Transverse colon (tissue), 4 donors: ENCODE measurements around the gene CRYBG1. TPM values are rescaled to one million over a fixed set of nuclear protein-coding genes. Genes with fewer than 3 reads are reported as not detected.
A peak's percentile ranks its signal among the peaks of the same experiment; 100 is the strongest.

Experiments used
- DNase-seq: peaks from one replicate; pipeline ENCODE4 v3.0.0-alpha.2; 2019
- H3K27ac ChIP-seq, 4 donors: fragments of 200-600 bp; sonication (generic); 2 replicates each; pipeline ENCODE4 v1.5.1; 2016 to 2018; ENCODE audit warnings: inconsistent platforms in 4 of 4
- H3K27me3 ChIP-seq: fragments of 200-600 bp; sonication (generic); 2 replicates; pipeline ENCODE4 v1.5.1; 2017; ENCODE audit warnings: inconsistent platforms
- H3K36me3 ChIP-seq, 4 donors: fragments of 200-600 bp; sonication (generic); 2 replicates each; pipeline ENCODE4 v1.5.1; 2017 to 2019; ENCODE audit warnings: inconsistent platforms in 4 of 4
- H3K4me1 ChIP-seq, 4 donors: fragments of 200-600 bp; sonication (generic); 2 replicates each; pipeline ENCODE4 v1.5.1; 2017 to 2020; ENCODE audit warnings: inconsistent platforms in 4 of 4
- H3K4me3 ChIP-seq, 4 donors: fragments of 200-600 bp; sonication (generic); 1 replicate in 1 of 4; 2 replicates in 3 of 4; pipeline versions ENCODE4 v1.5.1 to v1.6.1; 2017 to 2019; ENCODE audit warnings: inconsistent platforms in 4 of 4
- H3K9me3 ChIP-seq, 2 donors: fragments of 200-600 bp; sonication (generic); 2 replicates each; pipeline ENCODE4 v1.5.1; 2017 to 2019; ENCODE audit warnings: inconsistent platforms in 2 of 2
- EP300 ChIP-seq: sonication (generic); formaldehyde crosslinking; IDR thresholded peaks from one replicate; pipeline ENCODE4 v1.6.1; 2017; ENCODE audit warnings: antibody characterized with exemption, low read depth
- POLR2A ChIP-seq: fragments of 450-650 bp; IDR thresholded peaks from one replicate; pipeline ENCODE4 v1.6.1; 2016; ENCODE audit warnings: antibody characterized with exemption, mild to moderate bottlenecking, moderate library complexity
- POLR2AphosphoS5 ChIP-seq, 3 donors: sonication (generic); formaldehyde crosslinking; IDR thresholded peaks; one replicate each; pipeline ENCODE4 v1.6.1; 2016; ENCODE audit warnings: antibody characterized with exemption in 3 of 3
- WGBS, 2 donors: methylation state at CpG; one replicate each; pipeline ENCODE4 v1.1.5; 2018; ENCODE audit warnings: low coverage in 1 of 2; 5-methylcytosine and 5-hydroxymethylcytosine counted together
- in situ Hi-C, 4 donors: fragments of 200-750 bp; cut with MboI; loops; one replicate each; pipeline versions ENCODE4 v1.15.0 to v1.15.1; 2017; ENCODE audit warnings: low sequenced_read_pairs in 3 of 4, low pct_ligation_motif_present in 1 of 4, low pct_unique_long_range_greater_than_20kb in 1 of 4
- intact Hi-C: fragments of 100-400 bp; cut with DNase I; formaldehyde crosslinking; loops from one replicate; pipeline ENCODE4 v1.15.1; 2023; ENCODE audit warnings: low total_unique reads
- total RNA-seq, 4 donors: library from RNA; depleted of rRNA; stranded (reverse); fragments of >200 nt; gene quantifications; one replicate each; pipeline ENCODE4 v1.1.0, GENCODE V29; 2016
- TF ChIP-seq, protein P1 (sequence below), 5 experiments: fragments of 200-600 bp in 3 of 5; fragments of 450-650 bp in 2 of 5; sonication (generic) in 3 of 5; IDR thresholded peaks; 1 replicate in 2 of 5; 2 replicates in 3 of 5; pipeline ENCODE4 v1.5.1; 2016 to 2017; ENCODE audit warnings: antibody characterized with exemption in 5 of 5, inconsistent platforms in 3 of 5, mild to moderate bottlenecking in 2 of 5, moderate library complexity in 1 of 5

CRYBG1 gene
- total RNA-seq, 4 donors from 2014 or later = 64.3 to 112 (median 70.2) TPM

DNA sequence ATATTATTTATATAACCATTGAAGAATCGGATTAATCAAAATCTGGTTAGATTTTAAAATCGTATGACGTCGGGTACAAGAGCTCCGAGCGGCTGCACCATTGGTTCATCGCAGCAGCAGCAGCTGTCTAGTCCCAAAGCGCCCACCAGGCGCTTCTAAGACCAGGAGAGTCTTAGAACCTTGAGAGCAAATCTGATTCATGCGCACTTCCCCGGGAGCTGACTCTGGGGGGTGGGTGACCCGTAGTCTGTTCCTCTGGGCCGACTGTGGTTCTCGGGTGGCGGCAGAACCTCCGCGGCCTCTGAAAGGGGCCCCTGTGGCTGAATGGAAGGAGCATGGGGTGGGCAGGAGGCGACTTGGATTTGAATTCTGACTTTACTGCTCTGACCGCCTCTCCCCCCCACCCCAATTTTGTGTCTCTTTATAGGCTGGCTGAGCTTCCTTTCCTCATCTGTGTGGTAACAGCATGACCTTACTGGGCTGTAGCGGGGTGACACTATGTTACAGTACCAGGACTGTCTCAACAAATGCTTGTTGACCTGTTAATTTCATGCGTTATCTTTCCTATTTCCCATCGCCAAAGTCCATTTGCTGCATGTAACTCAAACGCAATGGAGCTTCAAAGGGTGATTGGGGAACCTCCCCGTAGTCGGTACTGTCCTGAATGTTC, 149.0 kb downstream of the CRYBG1 start:
- TF ChIP-seq EP300 (no peak), POLR2A (no peak), POLR2AphosphoS5 (IDR thresholded peaks at IDR 0.05) (no peak)
- TF ChIP-seq, protein P1, sequence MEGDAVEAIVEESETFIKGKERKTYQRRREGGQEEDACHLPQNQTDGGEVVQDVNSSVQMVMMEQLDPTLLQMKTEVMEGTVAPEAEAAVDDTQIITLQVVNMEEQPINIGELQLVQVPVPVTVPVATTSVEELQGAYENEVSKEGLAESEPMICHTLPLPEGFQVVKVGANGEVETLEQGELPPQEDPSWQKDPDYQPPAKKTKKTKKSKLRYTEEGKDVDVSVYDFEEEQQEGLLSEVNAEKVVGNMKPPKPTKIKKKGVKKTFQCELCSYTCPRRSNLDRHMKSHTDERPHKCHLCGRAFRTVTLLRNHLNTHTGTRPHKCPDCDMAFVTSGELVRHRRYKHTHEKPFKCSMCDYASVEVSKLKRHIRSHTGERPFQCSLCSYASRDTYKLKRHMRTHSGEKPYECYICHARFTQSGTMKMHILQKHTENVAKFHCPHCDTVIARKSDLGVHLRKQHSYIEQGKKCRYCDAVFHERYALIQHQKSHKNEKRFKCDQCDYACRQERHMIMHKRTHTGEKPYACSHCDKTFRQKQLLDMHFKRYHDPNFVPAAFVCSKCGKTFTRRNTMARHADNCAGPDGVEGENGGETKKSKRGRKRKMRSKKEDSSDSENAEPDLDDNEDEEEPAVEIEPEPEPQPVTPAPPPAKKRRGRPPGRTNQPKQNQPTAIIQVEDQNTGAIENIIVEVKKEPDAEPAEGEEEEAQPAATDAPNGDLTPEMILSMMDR (IDR thresholded peaks at IDR 0.05) = no peak
- intact Hi-C loops (no loop called here), in situ Hi-C loops (no loop called here)
- Histone ChIP-seq H3K27ac (peak overlapping the region; percentile 89 to 97 (median 90)), H3K27me3 (peaks cover 27% of the 10 kb centered on the region), H3K9me3 (no peaks in the 10 kb centered on the region), H3K4me3 (peak overlapping the region in 3 of 4 donors; percentile 57 to 85 (median 69)), H3K36me3 (no peaks in the 10 kb centered on the region), H3K4me1 (peaks cover 0 to 32% (median 23%) of the 10 kb centered on the region in 4 donors)
- WGBS, 2 donors = 54 to 66% methylated on average over 10 to 25 of the region's 25 CpGs
- DNase-seq = no peak

DNA sequence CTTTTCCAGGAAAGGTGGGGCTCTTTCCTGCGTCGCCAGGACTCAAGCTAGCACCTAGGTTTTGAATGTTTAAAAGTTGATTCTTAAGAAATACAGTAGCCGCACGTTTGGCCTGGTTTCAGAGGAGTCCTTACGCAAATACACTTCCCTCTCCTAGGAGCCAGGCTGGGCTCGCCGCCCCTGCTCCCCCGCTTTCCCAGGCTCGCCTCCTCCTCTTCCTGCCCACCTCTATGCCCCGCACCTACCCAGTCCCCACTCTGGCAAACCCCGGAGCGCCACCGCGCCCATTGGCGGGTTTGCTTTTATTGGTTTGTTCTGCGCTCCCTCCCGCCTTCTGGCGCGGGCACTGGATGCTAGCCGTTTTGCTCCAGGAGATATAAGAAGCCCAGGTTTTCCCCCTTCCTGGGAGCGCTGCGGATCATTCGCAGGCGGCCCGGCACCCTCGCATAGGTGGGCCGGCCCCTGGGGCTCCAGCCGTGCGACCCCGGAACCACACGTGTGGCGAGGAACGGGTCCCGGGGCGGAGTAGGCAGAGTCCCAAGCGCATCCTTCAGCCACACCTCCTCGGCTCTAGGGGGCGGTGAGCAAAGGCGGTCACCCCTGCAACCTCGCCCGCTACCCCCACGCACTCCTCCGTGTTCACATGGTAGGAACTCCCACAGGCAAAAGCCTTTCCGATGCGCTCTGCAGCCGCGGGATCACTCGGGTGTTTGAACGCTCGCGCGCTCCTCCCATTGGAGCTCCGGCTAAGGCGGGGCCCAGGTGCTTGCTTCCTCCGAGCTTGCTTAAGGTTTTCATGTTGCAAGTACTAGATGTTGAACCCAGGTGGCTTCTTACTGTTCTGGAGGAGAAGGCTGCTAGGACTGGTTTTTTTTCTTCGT, 149.8 kb downstream of the CRYBG1 start:
- Histone ChIP-seq H3K4me1 (peaks cover 0 to 40% (median 24%) of the 10 kb centered on the region in 4 donors), H3K4me3 (peak overlapping the region; percentile 11 to 85 (median 63)), H3K9me3 (no peaks in the 10 kb centered on the region), H3K27ac (peak overlapping the region; percentile 89 to 97 (median 90)), H3K36me3 (no peaks in the 10 kb centered on the region), H3K27me3 (peaks cover 27% of the 10 kb centered on the region)
- in situ Hi-C loops = no loop called here
- intact Hi-C loops = no loop called here
- WGBS, 2 donors = 0 to 1% methylated on average over 8 to 47 of the region's 56 CpGs
- no peak for TF ChIP-seq EP300
- peak; percentile 24 to 61 (median 26) for TF ChIP-seq POLR2AphosphoS5 (IDR thresholded peaks at IDR 0.05)
- TF ChIP-seq POLR2A = peak; percentile 19
- peak; percentile 86 for DNase-seq

DNA sequence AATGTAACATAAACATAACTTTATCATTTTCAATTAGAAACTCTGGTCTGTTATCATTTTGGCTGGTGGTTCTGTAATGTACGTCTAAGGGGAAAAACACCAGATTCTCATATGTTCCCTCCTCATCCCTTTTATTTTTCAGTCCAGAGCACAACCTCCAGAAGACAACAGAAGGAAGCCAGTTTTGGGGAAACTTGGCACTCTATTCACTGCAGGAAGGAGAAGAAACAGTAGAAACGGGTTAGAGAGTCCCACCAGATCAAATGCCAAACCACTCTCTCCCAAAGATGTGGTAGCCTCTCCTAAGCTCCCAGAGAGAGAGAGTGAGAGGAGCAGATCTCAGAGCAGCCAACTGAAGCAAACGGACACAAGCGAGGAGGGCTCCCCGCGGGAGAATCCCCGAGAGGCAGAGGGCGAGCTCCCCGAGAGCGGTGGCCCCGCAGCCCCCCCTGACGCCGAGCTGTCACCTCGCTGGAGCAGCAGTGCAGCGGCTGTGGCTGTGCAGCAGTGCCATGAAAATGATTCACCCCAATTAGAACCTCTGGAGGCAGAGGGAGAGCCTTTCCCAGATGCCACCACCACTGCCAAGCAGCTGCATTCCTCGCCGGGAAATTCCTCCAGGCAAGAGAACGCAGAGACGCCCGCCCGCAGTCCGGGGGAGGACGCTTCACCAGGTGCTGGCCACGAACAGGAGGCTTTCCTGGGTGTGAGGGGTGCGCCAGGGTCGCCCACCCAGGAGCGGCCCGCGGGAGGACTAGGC, 151.0 kb downstream of the CRYBG1 start:
- intact Hi-C loops = no loop called here
- H3K36me3 ChIP-seq = no peaks in the 10 kb centered on the region
- peaks cover 27% of the 10 kb centered on the region for H3K27me3 ChIP-seq
- 0 to 2% methylated on average over 2 to 20 of the region's 29 CpGs for WGBS, 2 donors
- in situ Hi-C loops = no loop called here
- peak; percentile 39 for DNase-seq
- H3K4me1 ChIP-seq = peaks cover 0 to 51% (median 32%) of the 10 kb centered on the region in 4 donors
- H3K27ac ChIP-seq = peak overlapping the region; percentile 89 to 97 (median 90)
- peak overlapping the region; percentile 57 to 85 (median 77) for H3K4me3 ChIP-seq
- H3K9me3 ChIP-seq = no peaks in the 10 kb centered on the region
- TF ChIP-seq, protein P1 (IDR thresholded peaks at IDR 0.05) = no peak
- TF ChIP-seq EP300 = no peak
- no peak for TF ChIP-seq POLR2AphosphoS5 (IDR thresholded peaks at IDR 0.05)
- TF ChIP-seq POLR2A = no peak

DNA sequence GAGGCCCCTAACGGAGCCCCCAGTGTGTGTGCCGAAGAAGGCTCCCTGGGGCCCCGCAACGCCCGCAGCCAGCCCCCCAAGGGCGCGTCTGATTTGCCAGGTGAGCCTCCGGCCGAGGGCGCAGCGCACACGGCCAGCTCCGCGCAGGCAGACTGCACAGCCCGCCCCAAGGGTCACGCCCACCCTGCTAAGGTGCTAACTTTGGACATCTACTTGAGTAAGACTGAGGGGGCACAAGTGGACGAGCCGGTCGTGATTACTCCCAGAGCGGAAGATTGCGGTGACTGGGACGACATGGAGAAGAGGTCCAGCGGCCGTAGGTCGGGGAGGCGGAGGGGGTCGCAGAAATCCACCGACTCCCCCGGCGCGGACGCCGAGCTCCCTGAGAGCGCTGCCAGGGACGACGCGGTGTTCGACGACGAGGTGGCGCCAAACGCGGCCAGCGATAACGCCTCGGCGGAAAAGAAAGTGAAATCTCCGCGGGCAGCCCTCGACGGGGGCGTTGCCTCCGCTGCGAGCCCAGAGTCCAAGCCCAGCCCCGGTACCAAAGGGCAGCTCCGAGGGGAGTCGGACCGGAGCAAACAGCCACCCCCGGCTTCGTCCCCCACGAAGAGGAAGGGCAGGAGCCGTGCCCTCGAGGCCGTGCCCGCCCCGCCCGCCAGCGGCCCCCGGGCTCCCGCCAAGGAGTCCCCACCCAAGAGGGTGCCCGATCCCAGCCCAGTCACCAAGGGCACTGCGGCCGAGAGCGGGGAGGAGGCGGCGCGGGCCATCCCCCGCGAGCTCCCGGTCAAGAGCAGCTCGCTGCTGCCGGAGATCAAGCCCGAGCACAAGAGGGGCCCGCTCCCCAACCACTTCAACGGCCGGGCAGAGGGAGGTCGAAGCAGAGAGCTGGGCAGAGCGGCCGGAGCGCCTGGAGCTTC, 151.8 kb downstream of the CRYBG1 start:
- peaks cover 0 to 53% (median 33%) of the 10 kb centered on the region in 4 donors for H3K4me1 ChIP-seq
- intact Hi-C loops (no loop called here), in situ Hi-C loops (no loop called here)
- peaks cover 26% of the 10 kb centered on the region for H3K27me3 ChIP-seq
- peak overlapping the region; percentile 57 to 85 (median 77) for H3K4me3 ChIP-seq
- WGBS, 2 donors = 0% methylated on average over 83 of the region's 90 CpGs; no CpG with 5 or more reads in 1 of the 2 donors
- H3K9me3 ChIP-seq = no peaks in the 10 kb centered on the region
- TF ChIP-seq POLR2A = peak; percentile 90
- TF ChIP-seq, protein P1 (IDR thresholded peaks at IDR 0.05) = peak in 3 of 5 experiments; percentile 9 to 24 (median 23)
- TF ChIP-seq EP300 = no peak
- TF ChIP-seq POLR2AphosphoS5 (IDR thresholded peaks at IDR 0.05) = peak; percentile 36 to 91 (median 76)
- peak overlapping the region; percentile 89 to 97 (median 90) for H3K27ac ChIP-seq
- DNase-seq = peak; percentile 92
- no peaks in the 10 kb centered on the region for H3K36me3 ChIP-seq
